IMR-90 (cell line): Measurements from ENCODE around the gene MBOAT1.

Experiments used
- CHD1 ChIP-seq: IDR thresholded peaks from 2 replicates; pipeline ENCODE4 v1.6.1; 2012; ENCODE audit warnings: low read depth, low read length, improper control_type of control experiment
- RAD21 ChIP-seq: IDR thresholded peaks from 2 replicates; pipeline ENCODE4 v1.6.1; 2012; ENCODE audit warnings: low read length, improper control_type of control experiment
- TF ChIP-seq, protein P1 (sequence below): conservative IDR thresholded peaks from 2 replicates; pipeline ENCODE4 v1.5.1; 2012; ENCODE audit warnings: mild to moderate bottlenecking, low read depth, low read length, improper control_type of control experiment

DNA sequence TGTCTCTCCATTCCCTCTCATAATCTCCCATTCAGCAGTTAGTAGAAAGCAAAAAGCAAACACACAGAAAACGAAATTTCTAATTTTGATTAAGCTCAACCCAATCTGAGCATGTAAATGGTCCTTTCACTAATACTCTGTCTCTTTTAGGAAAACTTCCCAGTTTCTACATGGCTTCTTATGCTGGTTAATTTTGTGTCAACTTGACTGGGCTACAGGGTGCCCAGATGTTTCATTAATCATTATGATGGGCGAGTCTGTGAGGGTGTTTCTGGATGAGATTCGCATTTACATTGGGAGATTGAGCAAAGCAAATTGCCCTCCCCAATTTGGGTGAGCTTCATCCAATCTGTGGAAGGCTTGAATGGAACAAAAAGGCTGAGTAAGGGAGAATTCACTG, 142.2 kb downstream of the MBOAT1 start:
- TF ChIP-seq, protein P1, sequence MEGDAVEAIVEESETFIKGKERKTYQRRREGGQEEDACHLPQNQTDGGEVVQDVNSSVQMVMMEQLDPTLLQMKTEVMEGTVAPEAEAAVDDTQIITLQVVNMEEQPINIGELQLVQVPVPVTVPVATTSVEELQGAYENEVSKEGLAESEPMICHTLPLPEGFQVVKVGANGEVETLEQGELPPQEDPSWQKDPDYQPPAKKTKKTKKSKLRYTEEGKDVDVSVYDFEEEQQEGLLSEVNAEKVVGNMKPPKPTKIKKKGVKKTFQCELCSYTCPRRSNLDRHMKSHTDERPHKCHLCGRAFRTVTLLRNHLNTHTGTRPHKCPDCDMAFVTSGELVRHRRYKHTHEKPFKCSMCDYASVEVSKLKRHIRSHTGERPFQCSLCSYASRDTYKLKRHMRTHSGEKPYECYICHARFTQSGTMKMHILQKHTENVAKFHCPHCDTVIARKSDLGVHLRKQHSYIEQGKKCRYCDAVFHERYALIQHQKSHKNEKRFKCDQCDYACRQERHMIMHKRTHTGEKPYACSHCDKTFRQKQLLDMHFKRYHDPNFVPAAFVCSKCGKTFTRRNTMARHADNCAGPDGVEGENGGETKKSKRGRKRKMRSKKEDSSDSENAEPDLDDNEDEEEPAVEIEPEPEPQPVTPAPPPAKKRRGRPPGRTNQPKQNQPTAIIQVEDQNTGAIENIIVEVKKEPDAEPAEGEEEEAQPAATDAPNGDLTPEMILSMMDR, result no peak
- no peak for TF ChIP-seq RAD21
- no peak for TF ChIP-seq CHD1
